Measurements from ENCODE around the gene DNAH11. TPM values are rescaled to one million over a fixed set of nuclear protein-coding genes. Genes with fewer than 3 reads are reported as not detected.

DNAH11 gene
- total RNA-seq, 1 experiment from 2014 or later = 0.91 TPM

DNA sequence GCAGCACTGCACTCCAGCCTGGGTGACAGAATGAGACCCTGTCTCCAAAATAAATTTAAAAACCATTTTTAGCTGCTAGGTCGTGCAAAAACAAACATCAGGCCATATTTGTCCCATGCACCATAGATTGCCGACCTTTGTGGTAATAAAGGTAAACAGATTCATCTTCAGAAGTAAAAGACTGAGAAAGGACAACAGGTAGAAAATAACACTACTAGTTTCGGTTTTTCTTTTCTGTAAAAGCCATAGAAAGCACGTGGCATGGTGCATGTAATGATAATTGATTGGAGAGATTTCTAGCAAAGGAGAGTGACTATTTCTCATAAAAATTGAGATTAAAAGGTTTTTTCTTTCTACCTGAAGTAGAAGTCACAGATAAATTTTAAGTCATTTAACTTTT, 93.9 kb downstream of the DNAH11 start:
- ChIA-PET POLR2A (no interaction called here), CTCF (interaction anchor here (0.6 to 0.7 kb wide), 2 partner anchors 8 to 620 kb away, joined by 3 read pairs; no protein-coding TSS in a partner anchor)
- TF ChIP-seq, protein P1, sequence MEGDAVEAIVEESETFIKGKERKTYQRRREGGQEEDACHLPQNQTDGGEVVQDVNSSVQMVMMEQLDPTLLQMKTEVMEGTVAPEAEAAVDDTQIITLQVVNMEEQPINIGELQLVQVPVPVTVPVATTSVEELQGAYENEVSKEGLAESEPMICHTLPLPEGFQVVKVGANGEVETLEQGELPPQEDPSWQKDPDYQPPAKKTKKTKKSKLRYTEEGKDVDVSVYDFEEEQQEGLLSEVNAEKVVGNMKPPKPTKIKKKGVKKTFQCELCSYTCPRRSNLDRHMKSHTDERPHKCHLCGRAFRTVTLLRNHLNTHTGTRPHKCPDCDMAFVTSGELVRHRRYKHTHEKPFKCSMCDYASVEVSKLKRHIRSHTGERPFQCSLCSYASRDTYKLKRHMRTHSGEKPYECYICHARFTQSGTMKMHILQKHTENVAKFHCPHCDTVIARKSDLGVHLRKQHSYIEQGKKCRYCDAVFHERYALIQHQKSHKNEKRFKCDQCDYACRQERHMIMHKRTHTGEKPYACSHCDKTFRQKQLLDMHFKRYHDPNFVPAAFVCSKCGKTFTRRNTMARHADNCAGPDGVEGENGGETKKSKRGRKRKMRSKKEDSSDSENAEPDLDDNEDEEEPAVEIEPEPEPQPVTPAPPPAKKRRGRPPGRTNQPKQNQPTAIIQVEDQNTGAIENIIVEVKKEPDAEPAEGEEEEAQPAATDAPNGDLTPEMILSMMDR (IDR thresholded peaks at IDR 0.05; ENCODE audit: unreplicated experiment) = no peak
- Mint-ChIP-seq H3K4me1 (ENCODE audit: insufficient read depth, unreplicated experiment) (peaks cover 17% of the 10 kb centered on the region), H3K27me3 (ENCODE audit: insufficient read depth, unreplicated experiment) (no peaks in the 10 kb centered on the region), H3K9me3 (ENCODE audit: unreplicated experiment) (no peaks in the 10 kb centered on the region), H3K36me3 (ENCODE audit: insufficient read depth, unreplicated experiment) (no peaks in the 10 kb centered on the region), H3K4me3 (ENCODE audit: unreplicated experiment) (no peak overlapping the region), H3K27ac (ENCODE audit: low read depth, unreplicated experiment) (no peak overlapping the region)
- DNase-seq (ENCODE audit: unreplicated experiment) = no peak
- no TSS peak for BruUV-seq (replicated peaks)
- intact Hi-C loops (cut with micrococcal nuclease) = no loop called here

DNA sequence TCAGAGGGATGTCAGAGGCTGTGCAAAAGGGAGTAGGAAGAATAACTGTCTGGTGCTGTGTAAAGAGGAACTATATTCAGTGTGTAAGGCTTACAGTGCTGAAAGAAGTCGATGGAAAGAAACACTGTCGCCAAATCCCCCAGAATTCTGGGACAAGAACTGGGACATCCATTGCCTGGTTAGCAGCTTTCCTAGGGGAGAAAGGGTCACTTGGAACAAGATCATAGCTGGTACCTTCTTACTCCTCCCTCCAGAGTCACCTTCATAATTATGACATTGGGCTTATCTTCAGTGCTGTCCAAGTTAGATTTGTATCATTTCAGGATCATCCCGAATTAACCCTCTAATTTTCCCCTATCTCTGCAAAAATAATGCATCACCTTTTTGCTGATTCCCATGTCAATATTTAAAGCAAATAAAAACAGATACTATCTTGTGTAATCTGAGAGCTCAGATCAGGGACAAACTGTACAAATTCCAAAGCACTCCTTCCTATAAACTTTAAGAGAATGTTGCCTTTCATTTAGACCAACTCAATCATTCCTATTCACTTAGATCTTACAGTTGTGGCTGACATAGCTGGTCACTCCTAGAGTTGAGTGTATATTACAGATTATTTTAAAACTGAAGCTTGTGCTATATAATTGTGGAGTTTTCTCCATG, 96.5 kb downstream of the DNAH11 start:
- CTCF ChIA-PET = interaction anchor here (0.5 to 1.4 kb wide), 4 partner anchors 68 to 1187 kb away, joined by 3 to 5 read pairs (median 4); no protein-coding TSS in a partner anchor
- no peaks in the 10 kb centered on the region for H3K36me3 Mint-ChIP-seq (ENCODE audit: insufficient read depth, unreplicated experiment)
- no peak for DNase-seq (ENCODE audit: unreplicated experiment)
- no peaks in the 10 kb centered on the region for H3K9me3 Mint-ChIP-seq (ENCODE audit: unreplicated experiment)
- no peak overlapping the region for H3K27ac Mint-ChIP-seq (ENCODE audit: low read depth, unreplicated experiment)
- POLR2A ChIA-PET = no interaction called here
- no peaks in the 10 kb centered on the region for H3K27me3 Mint-ChIP-seq (ENCODE audit: insufficient read depth, unreplicated experiment)
- intact Hi-C loops (cut with micrococcal nuclease) = no loop called here
- peaks cover 17% of the 10 kb centered on the region for H3K4me1 Mint-ChIP-seq (ENCODE audit: insufficient read depth, unreplicated experiment)
- no TSS peak for BruUV-seq (replicated peaks)
- TF ChIP-seq, protein P1 (IDR thresholded peaks at IDR 0.05; ENCODE audit: unreplicated experiment) = no peak
- H3K4me3 Mint-ChIP-seq (ENCODE audit: unreplicated experiment) = no peak overlapping the region

DNA sequence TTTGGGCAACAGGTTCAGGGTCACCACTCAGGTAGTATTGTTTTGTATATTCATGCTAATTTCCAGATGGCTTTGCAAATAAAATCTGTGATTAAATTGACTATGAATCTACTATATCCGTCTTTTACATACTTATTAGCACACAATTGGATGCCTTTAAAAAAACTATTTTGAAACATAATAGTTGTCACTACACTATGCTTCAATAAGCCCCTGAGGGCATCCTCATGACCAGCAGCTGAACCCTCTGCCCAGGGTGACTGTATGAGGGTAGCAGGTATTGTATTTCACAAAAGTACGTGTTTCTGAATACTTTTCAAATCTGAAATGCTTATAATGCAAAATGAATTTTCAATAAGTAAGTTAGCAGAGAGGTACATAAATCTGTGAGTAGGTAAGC, 97.3 kb downstream of the DNAH11 start:
- no TSS peak for BruUV-seq (replicated peaks)
- no peak overlapping the region for H3K27ac Mint-ChIP-seq (ENCODE audit: low read depth, unreplicated experiment)
- H3K27me3 Mint-ChIP-seq (ENCODE audit: insufficient read depth, unreplicated experiment) = no peaks in the 10 kb centered on the region
- H3K4me3 Mint-ChIP-seq (ENCODE audit: unreplicated experiment) = no peak overlapping the region
- TF ChIP-seq, protein P1 (IDR thresholded peaks at IDR 0.05; ENCODE audit: unreplicated experiment) = no peak
- intact Hi-C loops (cut with micrococcal nuclease) = no loop called here
- CTCF ChIA-PET = interaction anchor here (0.6 to 0.8 kb wide), 2 partner anchors 49 to 69 kb away, joined by 3 to 5 read pairs; no protein-coding TSS in a partner anchor
- peaks cover 17% of the 10 kb centered on the region for H3K4me1 Mint-ChIP-seq (ENCODE audit: insufficient read depth, unreplicated experiment)
- DNase-seq (ENCODE audit: unreplicated experiment) = no peak
- no peaks in the 10 kb centered on the region for H3K9me3 Mint-ChIP-seq (ENCODE audit: unreplicated experiment)
- no peaks in the 10 kb centered on the region for H3K36me3 Mint-ChIP-seq (ENCODE audit: insufficient read depth, unreplicated experiment)
- POLR2A ChIA-PET = interaction anchor here (0.7 kb wide), 1 partner anchor 12 kb away, joined by 3 read pairs; no protein-coding TSS in a partner anchor

DNA sequence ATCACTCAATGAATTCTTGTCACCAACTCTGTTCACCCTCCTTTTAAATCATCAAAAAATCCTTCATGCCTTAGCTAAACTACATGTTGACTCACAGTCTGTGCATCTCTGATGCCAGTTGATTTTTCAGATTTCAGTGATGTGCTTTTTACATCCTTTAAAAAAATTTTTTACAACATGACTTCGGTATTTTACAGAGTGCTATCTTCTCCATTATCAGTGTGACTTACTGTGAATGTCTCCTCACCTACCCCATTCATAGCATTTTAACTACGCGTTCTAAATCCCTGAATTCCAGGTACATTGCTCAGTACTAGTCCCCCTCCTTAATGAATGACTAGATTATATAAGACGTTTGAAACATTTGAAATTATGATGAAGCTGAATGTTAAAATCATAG, 98.7 kb downstream of the DNAH11 start:
- ChIA-PET POLR2A (no interaction called here), CTCF (interaction anchor here (1.0 kb wide), 1 partner anchor 388 kb away, joined by 6 read pairs; no protein-coding TSS in a partner anchor)

More for the DNA sequence above, 98.7 kb downstream of the DNAH11 start:
- TF ChIP-seq, protein P1 (IDR thresholded peaks at IDR 0.05; ENCODE audit: unreplicated experiment) = no peak
- intact Hi-C loops (cut with micrococcal nuclease) = no loop called here
- peaks cover 17% of the 10 kb centered on the region for H3K4me1 Mint-ChIP-seq (ENCODE audit: insufficient read depth, unreplicated experiment)
- DNase-seq (ENCODE audit: unreplicated experiment) = no peak
- no TSS peak for BruUV-seq (replicated peaks)
- no peaks in the 10 kb centered on the region for H3K9me3 Mint-ChIP-seq (ENCODE audit: unreplicated experiment)
- no peak overlapping the region for H3K4me3 Mint-ChIP-seq (ENCODE audit: unreplicated experiment)
- H3K27ac Mint-ChIP-seq (ENCODE audit: low read depth, unreplicated experiment) = peak overlapping the region; percentile 11
- no peaks in the 10 kb centered on the region for H3K36me3 Mint-ChIP-seq (ENCODE audit: insufficient read depth, unreplicated experiment)
- no peaks in the 10 kb centered on the region for H3K27me3 Mint-ChIP-seq (ENCODE audit: insufficient read depth, unreplicated experiment)

Measured in MCF 10A (cell line).